C1 segment of cervical spinal cord (tissue), 14 donors: Measurements from ENCODE around the gene RFNG.
A peak's percentile ranks its signal among the peaks of the same experiment; 100 is the strongest.

Experiments used
- DNase-seq, 14 donors: peaks; one replicate each; lab custom pipeline; 2025; lab: John Stamatoyannopoulos, UW

Gene RFNG

DNA sequence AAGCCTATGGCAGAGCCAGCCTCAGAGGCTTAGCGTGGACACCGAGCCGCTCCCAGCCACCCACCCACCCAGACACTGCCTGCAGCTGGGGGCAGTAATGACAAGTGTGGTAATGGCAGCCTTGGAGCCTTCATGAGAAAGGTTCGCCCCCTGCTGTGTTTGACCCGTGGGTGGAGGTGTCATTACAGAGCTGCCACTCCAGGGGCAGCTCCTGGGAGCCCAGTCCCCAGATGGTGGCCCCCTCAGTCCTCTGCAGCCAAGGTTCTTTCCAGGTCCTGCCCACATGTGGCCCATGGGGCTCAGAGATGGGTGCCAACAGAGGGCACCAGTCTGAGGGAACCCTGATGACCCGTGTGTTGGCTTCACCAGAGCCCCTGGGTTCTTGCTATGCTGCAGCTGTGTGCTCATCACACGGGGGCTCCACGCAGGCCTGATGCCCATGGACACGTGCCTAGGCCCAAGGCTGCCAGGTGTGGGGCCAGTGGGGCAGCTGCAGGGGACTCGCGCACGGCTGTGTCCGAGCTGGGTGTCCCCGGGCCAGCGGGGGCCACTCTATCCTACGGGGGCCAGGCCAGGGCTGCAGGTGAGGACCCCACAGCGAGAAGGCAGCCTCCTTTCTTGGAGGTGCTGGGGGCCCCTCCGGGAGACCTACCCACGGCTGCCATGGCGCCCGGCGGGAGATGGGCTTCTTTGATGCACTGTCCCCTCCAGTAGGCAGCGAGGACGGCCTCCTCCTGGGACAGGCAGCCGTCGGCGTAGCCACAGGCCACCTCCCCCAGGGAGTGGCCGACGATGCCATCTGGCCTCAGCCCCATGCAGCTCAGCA is 38.3 kb upstream of the RFNG start:
- no peak for DNase-seq

DNA sequence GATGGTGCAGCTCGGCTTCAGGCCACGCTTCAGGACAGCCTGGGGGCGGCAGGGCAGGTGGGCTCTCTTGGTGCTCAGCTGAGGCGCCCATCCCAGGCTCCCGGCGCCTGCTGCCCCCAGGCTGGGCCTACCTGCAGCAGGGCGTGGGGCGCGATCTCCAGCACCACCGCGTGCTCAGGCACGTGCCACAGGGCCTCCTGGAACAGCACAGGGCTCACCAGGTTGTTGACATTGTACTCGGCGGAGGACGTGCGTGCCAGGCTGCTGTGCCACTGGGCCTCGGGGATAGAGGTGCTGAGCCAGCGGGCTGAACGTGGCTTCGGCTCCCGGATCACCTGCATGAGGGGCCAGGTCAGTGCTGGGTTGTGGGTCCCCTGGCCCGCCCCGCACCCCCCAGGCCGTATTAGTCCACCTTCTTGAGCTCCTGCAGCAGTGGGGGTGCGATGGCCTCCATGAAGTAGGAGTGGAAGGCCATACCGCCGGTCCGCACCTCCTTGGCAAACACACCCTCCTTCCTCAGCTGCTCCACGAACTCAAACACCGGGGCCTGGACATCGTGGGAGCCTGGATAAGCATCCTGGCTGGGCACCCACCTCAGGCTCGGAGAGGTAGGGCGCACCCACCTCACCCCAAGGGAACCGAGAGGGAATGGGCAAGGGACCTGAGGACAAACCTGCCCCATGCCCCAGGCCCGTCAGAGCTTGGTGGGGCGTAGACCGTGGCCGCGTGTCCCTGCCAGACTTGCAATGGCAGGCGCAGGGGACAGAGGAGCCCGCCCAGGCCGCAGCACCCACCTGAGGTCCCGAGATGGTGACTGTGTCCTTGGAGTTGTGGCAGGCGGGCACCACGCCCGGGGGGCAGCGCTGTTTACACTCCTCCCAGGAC is 37.5 kb upstream of the RFNG start:
- no peak for DNase-seq

DNA sequence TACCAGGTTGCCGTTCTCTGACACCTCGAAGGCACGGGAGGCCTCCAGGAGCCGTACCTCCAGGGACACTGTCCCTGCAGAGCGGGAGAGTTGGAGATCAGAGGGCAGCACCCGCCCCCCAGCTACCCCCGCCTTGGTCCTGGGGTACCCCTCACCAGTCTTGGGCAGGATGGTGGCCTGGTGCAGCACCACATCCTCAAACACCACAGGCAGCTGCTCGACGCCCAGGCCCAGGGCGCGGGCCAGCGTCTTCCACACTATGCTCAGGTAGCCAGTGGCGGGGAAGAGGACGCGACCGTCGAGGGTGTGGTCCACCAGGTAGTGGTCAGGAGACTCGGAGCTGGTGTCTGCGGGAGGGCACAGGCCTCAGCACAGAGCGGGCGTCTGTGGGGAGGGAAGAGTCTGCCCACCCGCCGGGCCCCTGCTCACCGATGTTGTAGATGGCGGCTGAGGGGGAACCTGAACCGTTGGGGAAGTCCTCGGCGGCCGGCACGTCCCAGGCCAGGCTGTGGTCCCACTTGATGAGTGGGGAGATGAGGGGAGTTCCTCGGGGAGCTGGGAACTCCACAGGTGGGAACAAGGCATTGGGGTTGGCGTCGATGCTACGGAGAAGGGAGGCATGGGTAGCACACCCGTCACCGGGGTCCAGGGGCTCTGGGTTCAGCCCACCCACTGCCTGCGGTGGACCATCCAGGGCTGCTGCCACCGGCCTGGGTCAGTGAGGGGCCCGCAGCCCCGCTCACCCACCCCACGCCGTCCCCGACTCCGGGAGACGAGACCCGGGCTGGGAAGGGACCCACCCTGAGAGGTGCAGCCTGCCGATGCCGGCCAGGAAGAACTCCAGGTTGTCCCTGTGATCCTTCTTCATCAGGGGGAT is 36.6 kb upstream of the RFNG start:
- DNase-seq, result no peak

DNA sequence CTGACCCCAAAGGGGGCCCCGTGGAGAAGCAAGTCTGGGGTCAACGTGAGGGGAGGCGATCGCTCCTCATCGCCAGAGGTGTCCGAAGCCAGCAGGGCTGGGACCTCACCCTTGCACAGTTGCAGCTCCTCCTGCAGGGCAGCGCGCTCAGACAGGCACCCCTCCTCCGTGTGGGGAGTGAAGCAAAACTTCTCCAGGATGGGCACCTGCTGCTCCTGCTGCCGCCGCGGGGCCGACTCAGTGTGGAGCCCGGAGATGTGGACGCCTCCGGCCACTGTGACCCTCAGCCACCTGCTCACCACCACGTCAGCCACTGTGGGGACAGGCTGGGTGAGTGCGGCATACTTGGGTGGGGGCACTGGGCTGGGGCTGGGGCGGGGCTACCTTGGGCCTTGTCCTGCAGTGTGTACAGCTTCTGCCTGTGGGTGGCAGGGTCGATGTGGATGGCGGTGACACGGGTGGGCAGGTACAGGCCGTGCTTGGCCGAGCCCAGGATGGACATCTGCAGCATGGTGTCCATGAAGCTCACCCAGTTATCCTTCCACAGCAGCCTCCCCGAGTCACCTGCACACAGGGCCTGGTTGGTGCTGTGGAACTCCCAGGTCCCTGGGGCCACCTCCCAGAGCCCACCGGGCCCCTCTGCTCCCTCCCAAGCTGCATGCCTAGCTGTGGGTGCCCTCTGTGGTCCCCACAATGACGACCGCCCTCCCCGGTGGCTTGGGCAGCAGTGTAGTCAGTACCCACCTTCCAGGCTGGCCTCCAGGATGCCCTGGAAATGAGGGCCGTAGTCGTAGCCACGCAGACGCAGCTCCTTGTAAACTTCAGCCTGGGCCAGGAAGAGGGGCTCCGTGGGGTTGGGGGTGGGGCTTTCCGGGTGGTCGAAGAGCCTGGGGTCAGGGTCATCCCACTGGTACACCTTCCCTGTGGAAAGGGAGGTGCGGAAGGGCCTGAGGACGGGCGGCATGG is 35.6 kb upstream of the RFNG start:
- no peak for DNase-seq

DNA sequence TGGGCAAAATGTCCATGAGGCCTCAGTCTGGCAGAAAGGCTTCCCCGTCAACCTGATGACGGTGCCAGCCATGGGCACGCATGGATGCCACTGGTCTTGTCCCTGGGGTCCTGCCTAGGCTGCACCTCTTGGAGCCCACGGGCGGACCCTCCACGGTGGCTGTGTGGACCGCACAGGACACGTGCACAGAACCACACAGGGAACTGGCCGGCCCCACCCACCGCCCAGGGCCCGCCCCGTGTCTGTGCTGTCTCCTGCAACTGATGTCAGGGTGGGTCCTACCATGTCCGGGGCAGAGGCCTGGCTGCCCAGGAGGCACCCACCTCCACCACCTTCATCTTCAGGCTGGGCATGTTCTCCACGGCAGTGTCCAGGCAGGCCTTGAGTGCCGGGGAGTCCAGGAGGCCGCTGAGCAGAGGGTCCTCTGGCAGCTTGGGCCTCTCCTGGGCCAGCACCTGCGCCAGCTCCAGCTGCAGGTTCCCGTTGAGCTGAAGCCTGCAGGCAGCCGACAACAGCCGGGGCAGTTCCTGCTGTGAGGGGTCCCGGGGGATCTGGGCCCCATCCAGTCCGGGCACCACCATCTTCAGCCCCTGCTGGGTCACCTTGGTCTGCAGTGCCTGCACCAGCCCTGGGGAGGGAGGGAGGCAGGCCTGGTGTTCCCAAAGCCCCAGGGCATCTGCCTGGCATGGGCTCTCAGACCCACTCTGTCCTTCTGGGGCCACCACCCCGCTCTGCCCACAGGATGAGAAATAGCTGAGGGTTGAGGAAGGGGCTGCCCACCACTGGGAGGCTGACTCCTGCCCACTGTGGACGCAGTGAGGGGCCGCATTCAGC is 34.5 kb upstream of the RFNG start:
- no peak for DNase-seq

DNA sequence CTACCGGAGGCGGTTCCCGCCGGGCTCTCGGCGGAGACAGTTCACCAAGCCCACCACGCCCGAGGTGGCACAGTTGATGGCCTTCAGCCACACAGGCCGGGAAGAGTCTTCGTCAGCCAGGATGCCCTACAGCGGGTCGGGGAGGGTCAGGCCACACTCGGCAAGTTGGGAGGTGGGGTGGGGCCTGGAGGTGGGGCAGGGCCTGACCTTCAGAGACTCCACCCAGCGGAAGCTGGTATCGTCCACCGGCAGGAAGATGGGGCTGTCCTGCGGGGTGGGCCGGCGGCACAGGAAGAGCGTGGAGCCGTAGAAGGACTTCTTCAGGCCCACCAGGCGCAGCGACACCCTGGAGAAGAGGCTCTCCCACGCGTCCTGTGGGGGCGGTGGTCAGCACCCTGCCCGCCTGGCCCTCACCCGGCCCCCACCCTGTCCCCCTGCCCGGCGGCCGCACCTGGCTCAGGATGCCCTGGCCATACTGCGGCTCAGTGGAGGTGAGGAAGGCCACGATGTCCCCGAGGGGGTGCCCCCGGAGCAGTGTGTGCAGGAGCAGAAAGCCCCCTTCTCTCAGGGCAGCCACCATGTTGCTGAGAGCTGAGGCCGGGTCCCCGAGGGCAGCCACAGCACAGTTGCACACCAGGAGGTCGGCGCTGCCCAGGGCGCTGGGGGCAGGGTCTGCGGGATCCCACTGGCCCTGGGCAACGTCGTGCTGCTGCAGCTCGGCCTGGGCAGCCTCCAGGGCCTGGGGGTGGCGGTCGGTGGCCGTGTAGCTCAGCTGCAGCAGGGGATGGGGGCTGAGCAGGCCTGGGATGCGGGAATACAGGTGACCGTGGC is 33.6 kb upstream of the RFNG start:
- no peak for DNase-seq

DNA sequence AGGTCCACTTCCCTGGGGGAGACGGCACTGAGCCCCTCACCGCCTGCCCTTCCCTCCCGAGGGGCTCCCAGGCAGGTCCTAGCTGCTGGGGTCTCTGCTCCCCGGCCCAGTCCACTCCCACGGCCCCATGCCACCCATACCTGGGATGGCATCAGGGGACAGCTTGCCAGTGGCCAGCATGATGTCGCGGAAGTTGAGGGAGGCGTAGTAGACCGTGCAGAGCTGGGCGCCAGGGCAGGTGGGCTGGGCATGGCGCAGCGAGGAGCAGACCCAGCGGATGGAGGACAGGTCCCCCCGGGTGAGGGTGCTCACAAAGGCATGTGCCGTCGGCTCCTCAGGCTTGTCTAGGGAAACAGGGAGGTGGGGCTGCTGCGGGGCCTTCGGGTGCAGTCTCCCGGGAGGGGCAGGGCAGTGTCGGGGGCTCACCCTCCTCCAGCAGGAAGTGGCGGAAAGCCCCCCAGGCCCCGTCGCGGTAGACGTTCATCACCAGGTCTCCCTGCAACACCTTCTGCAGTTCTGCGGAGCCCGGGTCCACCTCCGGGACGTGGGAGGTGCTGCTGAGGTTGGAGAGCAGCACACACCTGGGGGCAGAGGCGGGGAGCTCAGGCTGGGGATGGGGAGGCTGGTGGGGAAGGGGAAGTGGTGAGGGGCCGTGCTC is 32.9 kb upstream of the RFNG start:
- DNase-seq, result no peak

DNA sequence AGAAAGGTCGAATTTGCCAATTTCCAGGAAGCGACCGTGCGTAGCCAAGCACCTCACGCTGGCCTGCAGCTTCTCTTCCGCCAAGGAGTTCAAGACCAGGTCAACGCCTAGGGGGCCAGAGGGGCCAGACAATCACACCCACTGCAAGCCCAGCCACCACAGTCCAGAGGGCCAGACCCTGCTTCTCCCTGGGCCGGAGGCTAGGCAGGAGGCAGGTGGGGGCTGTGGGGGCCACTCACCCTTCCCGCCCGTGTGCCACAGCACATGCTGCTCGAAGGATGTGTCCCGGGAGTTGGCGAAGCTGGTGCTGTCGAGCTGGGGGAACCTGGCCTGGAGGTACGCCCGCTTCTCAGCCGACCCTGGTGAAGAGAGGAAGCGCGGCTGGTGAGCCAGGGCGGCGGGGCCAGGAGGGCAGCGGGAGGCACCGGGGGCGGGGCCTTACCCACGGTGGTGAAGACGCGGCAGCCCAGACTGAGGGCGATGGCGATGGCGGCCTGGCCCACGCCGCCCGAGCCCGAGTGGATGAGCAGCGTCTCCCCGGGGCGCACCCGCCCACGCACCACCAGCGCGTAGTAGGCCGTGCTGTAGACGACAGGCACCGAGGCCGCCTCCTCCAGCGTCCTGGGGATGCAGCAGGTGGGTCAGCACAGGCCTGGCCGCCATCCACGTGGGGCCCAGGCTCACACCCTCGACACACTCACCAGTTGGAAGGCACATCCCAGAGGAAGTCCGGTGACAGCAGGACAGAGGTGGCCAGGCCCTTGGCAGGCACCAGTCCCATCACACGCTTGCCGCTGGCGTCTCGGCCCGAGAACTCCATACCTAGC is 32.1 kb upstream of the RFNG start:
- DNase-seq, result no peak

DNA sequence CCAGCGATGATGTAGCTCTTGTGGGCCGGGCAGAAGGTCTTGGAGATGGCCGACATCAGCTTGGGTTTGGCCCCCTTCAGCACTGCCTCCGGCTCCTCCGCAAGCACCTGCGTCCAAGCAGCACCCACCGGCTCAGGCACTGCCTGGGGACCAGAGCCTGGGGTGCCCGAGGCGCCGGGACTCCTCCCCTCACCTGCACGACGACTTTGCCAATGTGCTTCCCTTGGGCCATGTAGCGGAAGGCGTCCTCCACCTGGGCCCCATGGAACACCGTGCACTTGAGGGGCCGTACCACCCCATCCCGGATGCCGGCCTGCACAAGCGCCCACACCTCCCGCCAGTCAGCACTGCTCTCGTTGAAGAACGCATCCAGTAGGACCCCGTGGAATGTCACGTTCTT is 31.4 kb upstream of the RFNG start:
- no peak for DNase-seq

DNA sequence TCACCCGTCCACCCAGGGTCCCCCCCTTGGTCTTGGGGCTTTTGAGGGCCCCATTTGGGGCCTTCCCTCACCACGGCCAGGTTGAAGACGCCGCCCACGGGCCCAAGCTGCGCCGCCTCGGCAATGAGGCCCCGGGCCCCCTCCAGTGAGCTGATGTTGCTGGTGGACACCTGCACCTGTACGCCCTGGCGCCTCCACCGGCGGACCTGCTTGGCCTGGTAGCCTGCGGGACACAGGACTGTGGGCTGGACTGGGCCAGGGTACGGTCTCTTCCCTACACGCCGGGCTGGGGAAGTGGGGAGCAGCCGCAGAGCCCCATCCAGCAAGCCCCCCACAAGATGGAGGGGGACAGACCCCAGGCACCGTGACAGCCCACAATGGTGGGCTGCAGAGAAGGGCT is 30.8 kb upstream of the RFNG start:
- DNase-seq, result no peak

DNA sequence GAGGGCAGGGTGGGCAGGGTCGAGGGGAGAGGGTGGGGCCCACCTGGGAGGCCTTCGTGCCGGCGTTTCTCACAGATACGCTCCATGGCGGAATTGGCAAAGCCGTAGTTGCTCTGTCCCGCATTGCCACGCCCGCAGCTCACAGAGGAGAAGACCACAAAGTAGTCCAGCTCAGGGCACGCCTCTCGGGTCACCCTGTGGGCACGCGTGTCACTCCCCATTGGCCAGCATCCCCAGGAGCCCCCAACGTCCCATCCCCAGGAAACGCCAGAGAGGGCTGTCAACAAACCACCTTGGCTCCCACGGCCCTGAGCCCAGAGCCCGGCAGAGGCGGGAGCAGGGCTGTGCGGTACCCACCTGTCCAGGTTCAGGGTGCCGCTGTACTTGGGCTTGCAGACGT is 30.4 kb upstream of the RFNG start:
- DNase-seq, result no peak

DNA sequence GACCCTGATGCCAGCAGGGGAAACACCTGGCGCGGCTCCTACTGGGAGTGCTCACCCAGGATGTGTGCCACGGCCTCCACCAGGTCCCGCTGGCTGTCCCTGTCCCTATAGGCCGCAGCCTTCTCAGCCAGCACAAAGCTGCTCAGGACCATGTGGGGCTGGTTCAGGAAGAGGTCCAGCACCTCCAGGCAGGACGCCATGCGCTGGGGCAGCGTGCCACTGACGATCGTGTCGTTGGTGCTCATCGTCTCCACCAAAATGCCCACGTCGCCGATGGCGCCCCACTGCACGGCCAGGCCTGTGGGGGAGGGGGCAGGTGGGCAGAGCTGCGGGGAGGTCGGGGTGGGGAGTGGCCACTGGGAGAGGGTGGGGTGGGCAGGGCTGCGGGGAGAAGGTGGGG is 29.9 kb upstream of the RFNG start:
- no peak for DNase-seq

DNA sequence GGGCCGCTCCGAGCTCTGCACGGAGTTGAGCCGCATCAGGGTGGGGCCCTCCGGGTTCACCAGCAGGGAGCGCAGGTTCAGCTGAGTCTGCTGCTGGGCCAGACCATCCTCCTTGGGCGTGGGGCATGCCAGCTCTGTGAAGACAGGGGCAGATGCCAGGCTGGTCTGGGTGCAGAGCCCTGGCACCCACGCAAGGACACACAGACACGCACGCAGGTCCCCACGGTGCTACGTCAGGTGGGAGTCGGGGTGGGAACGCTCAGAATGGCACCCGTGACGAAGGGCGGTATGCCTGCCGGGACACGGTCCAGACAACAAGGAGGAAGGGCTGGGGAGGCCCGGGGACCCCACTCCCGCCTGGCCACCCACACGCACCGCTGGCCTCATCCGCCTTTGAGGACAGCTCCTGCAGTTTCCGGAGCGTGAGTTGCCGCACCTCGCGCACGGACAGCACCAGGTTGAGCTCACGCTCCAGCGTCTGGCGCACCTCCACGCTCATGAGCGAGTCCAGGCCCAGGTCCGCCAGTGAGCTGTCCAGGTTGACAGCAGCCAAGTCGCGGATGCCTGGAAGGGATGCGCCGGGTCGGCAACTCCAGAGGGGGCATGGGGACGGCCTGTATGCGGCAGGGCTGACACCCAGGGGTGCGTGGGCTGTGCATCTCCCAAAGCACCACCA is 29.3 kb upstream of the RFNG start:
- no peak for DNase-seq

DNA sequence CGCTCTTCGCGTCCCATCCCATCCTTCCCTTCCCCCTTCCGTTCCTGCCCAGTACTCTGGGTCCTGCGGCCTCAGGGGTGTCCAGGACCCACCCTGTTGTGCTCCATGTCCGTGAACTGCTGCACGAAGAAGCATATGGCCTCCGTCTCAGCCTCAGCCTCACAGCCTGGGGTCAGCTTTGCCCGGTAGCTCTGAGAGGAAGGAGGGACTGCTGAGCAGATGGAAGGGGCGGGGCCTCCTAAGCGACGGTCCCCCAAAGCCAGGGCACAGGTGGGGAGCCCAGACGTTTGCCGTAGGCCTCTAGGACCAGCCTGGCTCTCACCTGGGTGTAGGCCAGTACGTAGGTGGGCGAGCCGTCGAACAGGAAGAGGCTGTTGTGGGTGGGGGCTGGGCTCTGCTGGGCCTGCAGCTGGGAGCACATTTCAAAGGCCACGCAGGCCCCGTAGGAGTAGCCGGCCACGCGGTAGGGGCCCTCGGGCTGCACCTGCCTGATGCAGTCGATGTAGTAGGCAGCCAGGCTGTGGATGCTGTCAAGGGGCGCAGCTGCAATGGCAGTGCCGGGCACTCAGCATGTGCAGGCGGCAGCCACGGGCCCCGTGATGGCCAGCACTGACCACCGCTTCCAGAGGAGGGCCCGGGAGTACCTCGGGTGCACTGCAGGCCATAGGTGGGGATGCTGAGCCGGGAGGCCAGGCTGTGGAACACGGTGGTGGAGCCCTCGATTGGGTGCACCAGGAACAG is 28.6 kb upstream of the RFNG start:
- peak in 1 of 14 donors; percentile 17 for DNase-seq

DNA sequence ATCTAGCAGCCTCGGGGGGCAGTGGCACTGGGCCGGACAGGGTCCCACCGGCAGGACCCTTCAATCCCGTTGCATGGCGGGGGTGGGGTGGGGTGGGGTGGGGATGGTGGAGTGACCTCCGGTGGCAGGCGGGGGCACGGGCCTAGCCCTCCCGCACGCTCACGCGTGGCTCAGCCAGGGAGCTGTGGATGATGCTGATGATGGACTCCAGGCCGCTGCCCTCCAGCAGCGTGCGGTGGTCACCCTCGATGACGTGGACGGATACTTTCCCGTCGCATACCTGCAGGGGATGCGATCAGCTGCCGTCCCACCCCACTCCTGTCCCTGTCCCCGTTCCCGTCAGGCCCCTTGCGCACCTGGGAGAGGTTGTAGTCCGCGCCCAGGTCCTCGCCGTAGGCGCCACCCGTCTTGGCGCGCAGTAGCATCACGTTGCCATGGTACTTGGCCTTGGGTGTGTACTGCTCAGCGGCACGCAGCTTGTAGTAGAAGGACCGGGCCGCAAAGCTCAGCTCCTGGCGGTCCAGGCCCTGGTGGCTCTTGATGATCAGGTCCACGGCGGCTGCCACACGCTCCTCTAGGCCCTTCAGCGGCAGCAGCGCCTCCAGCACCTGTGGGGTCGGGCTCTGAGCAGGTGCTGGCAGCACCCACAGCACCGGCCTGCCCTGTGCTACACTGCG is 27.5 kb upstream of the RFNG start:
- DNase-seq, result no peak

DNA sequence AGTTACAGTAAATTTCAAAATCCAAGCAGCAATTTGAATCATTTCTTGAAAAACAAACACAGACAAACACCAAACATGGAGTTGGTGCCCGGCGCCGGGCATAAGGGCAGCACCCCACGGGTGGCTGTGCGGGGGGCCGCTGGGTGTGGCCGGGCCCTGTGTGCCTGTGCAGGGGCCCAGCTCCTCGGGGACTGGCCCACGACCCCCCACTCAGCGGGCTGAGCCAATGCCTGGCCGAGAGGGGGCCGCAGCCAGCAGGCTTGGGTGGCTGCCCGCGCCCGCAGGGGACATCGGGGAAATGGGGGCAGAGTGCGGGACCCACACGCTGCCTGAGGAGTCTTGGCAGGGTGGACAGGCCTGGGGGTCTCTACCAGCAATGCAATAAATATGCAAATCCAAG is 26.8 kb upstream of the RFNG start:
- no peak for DNase-seq
